ENCODE measurements around the gene SMCHD1.

SMCHD1 gene

GRCh38 chr18:2618009-2618408 lies 37.5 kb upstream of the SMCHD1 start:
- H3K9me3 ChIP-seq (ENCODE audit: control extremely low read depth in 1 of 5, control insufficient read depth in 4 of 5, insufficient read depth in 2 of 5, low read depth in 1 of 5, low read length in 4 of 5) = no peaks in the 10 kb centered on the region
- H3K4me3 ChIP-seq (ENCODE audit: control insufficient read depth in 1 of 7, extremely low read depth in 1 of 7, insufficient read depth in 4 of 7, low read depth in 2 of 7, low read length in 6 of 7) = no peak overlapping the region
- ChIA-PET POLR2A (no interaction called here), CTCF (interaction anchor here (1.8 kb wide), 1 partner anchor 9 kb away, joined by 5 read pairs; no protein-coding TSS in a partner anchor)
- peaks cover 5 to 22% (median 7%) of the 10 kb centered on the region in 4 experiments for H3K36me3 ChIP-seq (ENCODE audit: control insufficient read depth in 4 of 4, insufficient read depth in 4 of 4, low read length in 3 of 4)
- H3K4me1 ChIP-seq (ENCODE audit: control extremely low read depth in 1 of 4, control insufficient read depth in 4 of 4, insufficient read depth in 4 of 4, low read length in 3 of 4) = no peaks in the 10 kb centered on the region
- no peaks in the 10 kb centered on the region for H3K27me3 ChIP-seq (replicated peaks in 2 of 5; ENCODE audit: control insufficient read depth in 4 of 5, insufficient read depth in 5 of 5, low read length in 4 of 5)
- H3K27ac ChIP-seq (ENCODE audit: insufficient read depth in 1 of 2, low read depth in 1 of 2, low read length in 2 of 2, poor library complexity in 1 of 2, severe bottlenecking in 2 of 2) = no peak overlapping the region
- DNase-seq = no peak
- no CpG with 5 or more reads among the region's 4 CpGs for WGBS (ENCODE audit: insufficient coverage)

- POLR2A ChIA-PET = no interaction called here
- Histone ChIP-seq H3K9me3 (ENCODE audit: control extremely low read depth in 1 of 5, control insufficient read depth in 4 of 5, insufficient read depth in 2 of 5, low read depth in 1 of 5, low read length in 4 of 5) (no peaks in the 10 kb centered on the region), H3K4me3 (ENCODE audit: control insufficient read depth in 1 of 7, extremely low read depth in 1 of 7, insufficient read depth in 4 of 7, low read depth in 2 of 7, low read length in 6 of 7) (no peak overlapping the region), H3K36me3 (ENCODE audit: control insufficient read depth in 4 of 4, insufficient read depth in 4 of 4, low read length in 3 of 4) (no peaks in the 10 kb centered on the region), H3K4me1 (ENCODE audit: control extremely low read depth in 1 of 4, control insufficient read depth in 4 of 4, insufficient read depth in 4 of 4, low read length in 3 of 4) (no peaks in the 10 kb centered on the region), H3K27me3 (replicated peaks in 2 of 5; ENCODE audit: control insufficient read depth in 4 of 5, insufficient read depth in 5 of 5, low read length in 4 of 5) (no peaks in the 10 kb centered on the region), H3K27ac (ENCODE audit: insufficient read depth in 1 of 2, low read depth in 1 of 2, low read length in 2 of 2, poor library complexity in 1 of 2, severe bottlenecking in 2 of 2) (no peak overlapping the region)
- CTCF ChIA-PET = interaction anchor here (1.1 kb wide), 1 partner anchor 18 kb away, joined by 4 read pairs; no protein-coding TSS in a partner anchor
- no peak for DNase-seq
- 93% methylated on average over 5 of the region's 5 CpGs for WGBS (ENCODE audit: insufficient coverage)
Observed at GRCh38 chr18:2625217-2625616, 30.3 kb upstream of the SMCHD1 start.

GRCh38 chr18:2627821-2628276 lies 27.7 kb upstream of the SMCHD1 start:
- H3K4me3 ChIP-seq (ENCODE audit: control insufficient read depth in 1 of 7, extremely low read depth in 1 of 7, insufficient read depth in 4 of 7, low read depth in 2 of 7, low read length in 6 of 7) = no peak overlapping the region
- no peaks in the 10 kb centered on the region for H3K36me3 ChIP-seq (ENCODE audit: control insufficient read depth in 4 of 4, insufficient read depth in 4 of 4, low read length in 3 of 4)
- ChIA-PET CTCF (interaction anchor here (1.5 kb wide), 1 partner anchor 22 kb away, joined by 4 read pairs; no protein-coding TSS in a partner anchor), POLR2A (no interaction called here)
- DNase-seq = peak in 2 of 3 donors; percentile 11 to 27
- H3K9me3 ChIP-seq (ENCODE audit: control extremely low read depth in 1 of 5, control insufficient read depth in 4 of 5, insufficient read depth in 2 of 5, low read depth in 1 of 5, low read length in 4 of 5) = peaks cover 0 to 3% (median 2%) of the 10 kb centered on the region in 5 experiments
- H3K4me1 ChIP-seq (ENCODE audit: control extremely low read depth in 1 of 4, control insufficient read depth in 4 of 4, insufficient read depth in 4 of 4, low read length in 3 of 4) = no peaks in the 10 kb centered on the region
- H3K27ac ChIP-seq (ENCODE audit: insufficient read depth in 1 of 2, low read depth in 1 of 2, low read length in 2 of 2, poor library complexity in 1 of 2, severe bottlenecking in 2 of 2) = no peak overlapping the region
- WGBS (ENCODE audit: insufficient coverage) = no CpG with 5 or more reads among the region's 1 CpG
- no peaks in the 10 kb centered on the region for H3K27me3 ChIP-seq (replicated peaks in 2 of 5; ENCODE audit: control insufficient read depth in 4 of 5, insufficient read depth in 5 of 5, low read length in 4 of 5)

GRCh38 chr18:2629003-2629402 lies 26.5 kb upstream of the SMCHD1 start:
- H3K4me1 ChIP-seq (ENCODE audit: control extremely low read depth in 1 of 4, control insufficient read depth in 4 of 4, insufficient read depth in 4 of 4, low read length in 3 of 4) = no peaks in the 10 kb centered on the region
- H3K9me3 ChIP-seq (ENCODE audit: control extremely low read depth in 1 of 5, control insufficient read depth in 4 of 5, insufficient read depth in 2 of 5, low read depth in 1 of 5, low read length in 4 of 5) = peaks cover 0 to 4% (median 2%) of the 10 kb centered on the region in 5 experiments
- WGBS (ENCODE audit: insufficient coverage) = 100% methylated on average over 1 of the region's 2 CpGs
- no peaks in the 10 kb centered on the region for H3K27me3 ChIP-seq (replicated peaks in 2 of 5; ENCODE audit: control insufficient read depth in 4 of 5, insufficient read depth in 5 of 5, low read length in 4 of 5)
- no peak for DNase-seq
- ChIA-PET POLR2A (no interaction called here), CTCF (no interaction called here)
- no peak overlapping the region for H3K27ac ChIP-seq (ENCODE audit: insufficient read depth in 1 of 2, low read depth in 1 of 2, low read length in 2 of 2, poor library complexity in 1 of 2, severe bottlenecking in 2 of 2)
- no peak overlapping the region for H3K4me3 ChIP-seq (ENCODE audit: control insufficient read depth in 1 of 7, extremely low read depth in 1 of 7, insufficient read depth in 4 of 7, low read depth in 2 of 7, low read length in 6 of 7)
- H3K36me3 ChIP-seq (ENCODE audit: control insufficient read depth in 4 of 4, insufficient read depth in 4 of 4, low read length in 3 of 4) = no peaks in the 10 kb centered on the region

- ChIA-PET CTCF (interaction anchor here (0.8 to 2.1 kb wide), 3 partner anchors 15 to 30 kb away, joined by 3 to 9 read pairs (median 8); no protein-coding TSS in a partner anchor), POLR2A (interaction anchor here (1.1 kb wide), 1 partner anchor 20 kb away, joined by 3 read pairs; the partner anchor contains the start of gene SMCHD1)
- Histone ChIP-seq H3K4me3 (ENCODE audit: control insufficient read depth in 1 of 7, extremely low read depth in 1 of 7, insufficient read depth in 4 of 7, low read depth in 2 of 7, low read length in 6 of 7) (no peak overlapping the region), H3K36me3 (ENCODE audit: control insufficient read depth in 4 of 4, insufficient read depth in 4 of 4, low read length in 3 of 4) (no peaks in the 10 kb centered on the region), H3K27me3 (replicated peaks in 2 of 5; ENCODE audit: control insufficient read depth in 4 of 5, insufficient read depth in 5 of 5, low read length in 4 of 5) (no peaks in the 10 kb centered on the region), H3K27ac (ENCODE audit: insufficient read depth in 1 of 2, low read depth in 1 of 2, low read length in 2 of 2, poor library complexity in 1 of 2, severe bottlenecking in 2 of 2) (no peak overlapping the region), H3K9me3 (ENCODE audit: control extremely low read depth in 1 of 5, control insufficient read depth in 4 of 5, insufficient read depth in 2 of 5, low read depth in 1 of 5, low read length in 4 of 5) (peaks cover 0 to 9% (median 2%) of the 10 kb centered on the region in 5 experiments), H3K4me1 (ENCODE audit: control extremely low read depth in 1 of 4, control insufficient read depth in 4 of 4, insufficient read depth in 4 of 4, low read length in 3 of 4) (peaks cover 19 to 23% (median 21%) of the 10 kb centered on the region in 4 experiments)
- no CpG with 5 or more reads among the region's 1 CpG for WGBS (ENCODE audit: insufficient coverage)
- DNase-seq = peak in 2 of 3 donors; percentile 40 to 71
Observed at GRCh38 chr18:2635586-2635985, 19.9 kb upstream of the SMCHD1 start.

- H3K27me3 ChIP-seq (replicated peaks in 2 of 5; ENCODE audit: control insufficient read depth in 4 of 5, insufficient read depth in 5 of 5, low read length in 4 of 5) = no peaks in the 10 kb centered on the region
- 59% methylated on average over 7 of the region's 9 CpGs for WGBS (ENCODE audit: insufficient coverage)
- ChIA-PET CTCF (interaction anchor here (0.8 to 2.1 kb wide), 4 partner anchors 14 to 31 kb away, joined by 3 to 9 read pairs (median 6); partner anchors contain the start of gene SMCHD1), POLR2A (interaction anchor here (1.1 kb wide), 1 partner anchor 19 kb away, joined by 3 read pairs; the partner anchor contains the start of gene SMCHD1)
- peak overlapping the region in 6 of 7 experiments; percentile 17 to 70 (median 50) for H3K4me3 ChIP-seq (ENCODE audit: control insufficient read depth in 1 of 7, extremely low read depth in 1 of 7, insufficient read depth in 4 of 7, low read depth in 2 of 7, low read length in 6 of 7)
- DNase-seq = no peak
- peaks cover 0 to 9% (median 2%) of the 10 kb centered on the region in 5 experiments for H3K9me3 ChIP-seq (ENCODE audit: control extremely low read depth in 1 of 5, control insufficient read depth in 4 of 5, insufficient read depth in 2 of 5, low read depth in 1 of 5, low read length in 4 of 5)
- H3K27ac ChIP-seq (ENCODE audit: insufficient read depth in 1 of 2, low read depth in 1 of 2, low read length in 2 of 2, poor library complexity in 1 of 2, severe bottlenecking in 2 of 2) = peak overlapping the region; percentile 54 to 80
- H3K4me1 ChIP-seq (ENCODE audit: control extremely low read depth in 1 of 4, control insufficient read depth in 4 of 4, insufficient read depth in 4 of 4, low read length in 3 of 4) = peaks cover 19 to 23% (median 21%) of the 10 kb centered on the region in 4 experiments
- no peaks in the 10 kb centered on the region for H3K36me3 ChIP-seq (ENCODE audit: control insufficient read depth in 4 of 4, insufficient read depth in 4 of 4, low read length in 3 of 4)
Observed at GRCh38 chr18:2636126-2636631, 19.3 kb upstream of the SMCHD1 start.

- WGBS (ENCODE audit: insufficient coverage) = no CpG with 5 or more reads among the region's 2 CpGs
- Histone ChIP-seq H3K36me3 (ENCODE audit: control insufficient read depth in 4 of 4, insufficient read depth in 4 of 4, low read length in 3 of 4) (no peaks in the 10 kb centered on the region), H3K27me3 (replicated peaks in 2 of 5; ENCODE audit: control insufficient read depth in 4 of 5, insufficient read depth in 5 of 5, low read length in 4 of 5) (peaks cover 0 to 2% (median 0%) of the 10 kb centered on the region in 5 experiments), H3K9me3 (ENCODE audit: control extremely low read depth in 1 of 5, control insufficient read depth in 4 of 5, insufficient read depth in 2 of 5, low read depth in 1 of 5, low read length in 4 of 5) (no peaks in the 10 kb centered on the region), H3K27ac (ENCODE audit: insufficient read depth in 1 of 2, low read depth in 1 of 2, low read length in 2 of 2, poor library complexity in 1 of 2, severe bottlenecking in 2 of 2) (no peak overlapping the region), H3K4me3 (ENCODE audit: control insufficient read depth in 1 of 7, extremely low read depth in 1 of 7, insufficient read depth in 4 of 7, low read depth in 2 of 7, low read length in 6 of 7) (peak overlapping the region in 3 of 7 experiments; percentile 11 to 70 (median 23)), H3K4me1 (ENCODE audit: control extremely low read depth in 1 of 4, control insufficient read depth in 4 of 4, insufficient read depth in 4 of 4, low read length in 3 of 4) (peaks cover 19 to 29% (median 20%) of the 10 kb centered on the region in 4 experiments)
- peak; percentile 36 to 85 (median 68) for DNase-seq
- POLR2A ChIA-PET = interaction anchor here (1.5 kb wide), 1 partner anchor 14 kb away, joined by 3 read pairs; the partner anchor contains the start of gene SMCHD1
- CTCF ChIA-PET = interaction anchor here (1.0 kb wide), 1 partner anchor 27 kb away, joined by 3 read pairs; no protein-coding TSS in a partner anchor
Observed at GRCh38 chr18:2641638-2642037, 13.9 kb upstream of the SMCHD1 start.
